Parathyroid adenoma (tissue), 2 donors: ENCODE measurements around the gene CAMKMT.

Experiments used
- H2AFZ ChIP-seq: fragments of 300-600 bp; sonication (generic); one replicate; pipeline ENCODE4 v1.7.0; 2017; ENCODE audit warnings: antibody characterized with exemption, mild to moderate bottlenecking
- H3K27ac ChIP-seq: fragments of 300-600 bp; sonication (generic); one replicate; pipeline ENCODE4 v1.7.0; 2017
- H3K27me3 ChIP-seq: fragments of 300-600 bp; sonication (generic); one replicate; pipeline ENCODE4 v1.7.0; 2017; ENCODE audit warnings: low read length; ENCODE audit not compliant: control insufficient read depth, insufficient read depth
- H3K36me3 ChIP-seq: fragments of 300-600 bp; sonication (generic); one replicate; pipeline ENCODE4 v1.7.0; 2017; ENCODE audit warnings: low read length; ENCODE audit not compliant: control insufficient read depth, insufficient read depth
- H3K4me1 ChIP-seq: fragments of 300-600 bp; sonication (generic); one replicate; pipeline ENCODE4 v1.7.0; 2017; ENCODE audit warnings: control low read depth
- H3K4me2 ChIP-seq: fragments of 300-600 bp; sonication (generic); one replicate; pipeline ENCODE4 v1.7.0; 2017; ENCODE audit warnings: low read length
- H3K4me3 ChIP-seq: fragments of 300-600 bp; sonication (generic); one replicate; pipeline ENCODE4 v1.7.0; 2017; ENCODE audit warnings: low read depth, low read length
- H3K79me2 ChIP-seq: fragments of 300-600 bp; sonication (generic); one replicate; pipeline ENCODE4 v1.7.0; 2017; ENCODE audit warnings: control low read depth
- H3K9ac ChIP-seq: fragments of 300-600 bp; sonication (generic); one replicate; pipeline ENCODE4 v1.7.0; 2017; ENCODE audit warnings: mild to moderate bottlenecking
- H3K9me3 ChIP-seq: fragments of 300-600 bp; sonication (generic); one replicate; pipeline ENCODE4 v1.7.0; 2017; ENCODE audit warnings: low read length; ENCODE audit not compliant: control insufficient read depth
- TF ChIP-seq, protein P1 (sequence below): fragments of 300-600 bp; sonication (generic); IDR thresholded peaks from one replicate; pipeline ENCODE4 v1.7.0; 2017; ENCODE audit warnings: antibody characterized with exemption, mild to moderate bottlenecking
- donor health status: primary hyperparathyroidism.

Gene CAMKMT

DNA sequence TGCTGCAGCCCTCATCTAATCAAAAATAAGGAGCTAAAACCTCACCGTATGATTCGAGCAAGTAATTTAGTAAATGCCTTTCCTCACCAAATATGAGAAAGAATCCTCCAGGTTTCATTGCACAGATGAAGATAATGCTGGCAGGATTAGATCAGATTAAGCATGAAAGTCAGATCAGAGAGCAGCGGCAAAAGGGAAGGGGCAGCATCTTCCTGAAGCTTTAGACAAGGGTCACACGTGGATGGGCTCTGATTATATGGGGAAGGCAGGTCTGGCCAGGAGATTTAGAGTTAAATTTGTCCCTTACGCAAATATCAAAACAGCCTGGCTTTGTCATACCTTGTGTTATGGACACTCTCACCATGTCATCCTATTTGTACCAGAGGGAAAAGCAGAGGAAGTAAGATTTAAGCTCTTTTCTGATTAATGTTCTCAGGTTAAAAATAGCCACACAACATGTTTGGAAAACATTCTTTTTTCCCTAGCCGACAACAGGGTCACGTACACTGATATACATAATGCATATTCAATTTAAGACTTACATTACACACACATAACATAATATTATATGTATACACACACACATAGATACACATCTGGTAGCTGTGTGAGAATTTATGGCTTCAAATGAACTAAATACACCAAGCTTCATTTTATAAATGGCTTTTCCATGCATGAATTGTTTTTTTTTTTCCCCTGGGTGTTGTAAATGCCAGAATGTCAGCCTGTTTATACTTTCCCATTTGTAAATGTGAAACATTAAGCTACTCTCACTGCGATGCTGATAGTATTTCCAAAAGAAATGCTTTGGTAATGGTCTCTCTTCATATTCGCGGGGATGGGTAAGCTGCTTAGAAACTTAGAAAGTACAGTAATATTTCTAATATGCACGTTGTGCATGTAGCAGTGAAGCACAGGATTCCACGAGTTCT lies 383.5 kb downstream of the CAMKMT start:
- Histone ChIP-seq H3K27ac (no peak overlapping the region), H3K4me1 (peaks cover 8% of the 10 kb centered on the region), H2AFZ (no peak overlapping the region), H3K9me3 (no peaks in the 10 kb centered on the region), H3K79me2 (no peaks in the 10 kb centered on the region), H3K4me2 (no peak overlapping the region), H3K27me3 (no peaks in the 10 kb centered on the region), H3K36me3 (no peaks in the 10 kb centered on the region), H3K9ac (no peak overlapping the region), H3K4me3 (no peak overlapping the region)
- TF ChIP-seq, protein P1, sequence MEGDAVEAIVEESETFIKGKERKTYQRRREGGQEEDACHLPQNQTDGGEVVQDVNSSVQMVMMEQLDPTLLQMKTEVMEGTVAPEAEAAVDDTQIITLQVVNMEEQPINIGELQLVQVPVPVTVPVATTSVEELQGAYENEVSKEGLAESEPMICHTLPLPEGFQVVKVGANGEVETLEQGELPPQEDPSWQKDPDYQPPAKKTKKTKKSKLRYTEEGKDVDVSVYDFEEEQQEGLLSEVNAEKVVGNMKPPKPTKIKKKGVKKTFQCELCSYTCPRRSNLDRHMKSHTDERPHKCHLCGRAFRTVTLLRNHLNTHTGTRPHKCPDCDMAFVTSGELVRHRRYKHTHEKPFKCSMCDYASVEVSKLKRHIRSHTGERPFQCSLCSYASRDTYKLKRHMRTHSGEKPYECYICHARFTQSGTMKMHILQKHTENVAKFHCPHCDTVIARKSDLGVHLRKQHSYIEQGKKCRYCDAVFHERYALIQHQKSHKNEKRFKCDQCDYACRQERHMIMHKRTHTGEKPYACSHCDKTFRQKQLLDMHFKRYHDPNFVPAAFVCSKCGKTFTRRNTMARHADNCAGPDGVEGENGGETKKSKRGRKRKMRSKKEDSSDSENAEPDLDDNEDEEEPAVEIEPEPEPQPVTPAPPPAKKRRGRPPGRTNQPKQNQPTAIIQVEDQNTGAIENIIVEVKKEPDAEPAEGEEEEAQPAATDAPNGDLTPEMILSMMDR: no peak

DNA sequence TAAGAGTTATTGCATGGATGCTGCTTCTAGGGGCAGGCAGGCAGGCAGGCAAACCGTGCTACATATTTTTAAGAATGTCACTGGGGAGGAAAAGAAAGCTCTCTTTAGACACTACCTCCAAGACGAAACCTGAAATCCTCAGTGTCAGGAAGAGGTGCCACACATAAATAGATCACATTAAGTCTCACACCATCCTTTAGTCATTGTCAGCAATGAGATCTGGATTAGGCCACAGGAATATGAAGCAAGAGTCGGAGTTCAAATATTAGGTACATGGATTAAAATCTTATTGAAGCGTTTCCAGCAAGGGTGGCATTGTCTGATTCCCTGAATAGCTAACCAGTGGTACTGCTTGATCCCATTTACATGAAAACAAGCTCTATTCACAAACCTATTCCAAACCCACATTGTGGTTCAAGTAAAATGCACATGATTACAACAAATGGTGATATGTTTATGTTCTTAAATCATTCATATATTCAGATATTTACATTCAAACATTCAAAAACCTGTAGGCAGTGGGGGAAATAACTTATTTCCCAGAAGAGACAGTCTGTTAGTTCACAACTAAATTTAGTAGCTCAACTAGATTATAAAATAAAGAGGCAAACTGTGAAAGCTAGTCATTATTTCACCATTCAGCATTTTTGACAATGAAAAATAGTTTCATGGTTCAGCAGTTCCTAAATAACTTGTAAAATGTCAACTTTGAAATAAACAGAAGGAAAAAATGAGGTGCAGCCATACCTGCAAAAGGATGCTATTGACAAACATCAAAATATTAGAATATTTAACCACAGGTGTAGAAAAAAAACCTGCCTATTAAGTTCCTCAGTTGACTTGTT lies 384.4 kb downstream of the CAMKMT start:
- TF ChIP-seq, protein P1: no peak
- H3K27ac ChIP-seq: no peak overlapping the region
- no peaks in the 10 kb centered on the region for H3K27me3 ChIP-seq
- H3K9me3 ChIP-seq: no peaks in the 10 kb centered on the region
- no peak overlapping the region for H3K9ac ChIP-seq
- peaks cover 4% of the 10 kb centered on the region for H3K4me1 ChIP-seq
- no peak overlapping the region for H3K4me2 ChIP-seq
- no peaks in the 10 kb centered on the region for H3K36me3 ChIP-seq
- H3K4me3 ChIP-seq: no peak overlapping the region
- H2AFZ ChIP-seq: no peak overlapping the region
- H3K79me2 ChIP-seq: no peaks in the 10 kb centered on the region

DNA sequence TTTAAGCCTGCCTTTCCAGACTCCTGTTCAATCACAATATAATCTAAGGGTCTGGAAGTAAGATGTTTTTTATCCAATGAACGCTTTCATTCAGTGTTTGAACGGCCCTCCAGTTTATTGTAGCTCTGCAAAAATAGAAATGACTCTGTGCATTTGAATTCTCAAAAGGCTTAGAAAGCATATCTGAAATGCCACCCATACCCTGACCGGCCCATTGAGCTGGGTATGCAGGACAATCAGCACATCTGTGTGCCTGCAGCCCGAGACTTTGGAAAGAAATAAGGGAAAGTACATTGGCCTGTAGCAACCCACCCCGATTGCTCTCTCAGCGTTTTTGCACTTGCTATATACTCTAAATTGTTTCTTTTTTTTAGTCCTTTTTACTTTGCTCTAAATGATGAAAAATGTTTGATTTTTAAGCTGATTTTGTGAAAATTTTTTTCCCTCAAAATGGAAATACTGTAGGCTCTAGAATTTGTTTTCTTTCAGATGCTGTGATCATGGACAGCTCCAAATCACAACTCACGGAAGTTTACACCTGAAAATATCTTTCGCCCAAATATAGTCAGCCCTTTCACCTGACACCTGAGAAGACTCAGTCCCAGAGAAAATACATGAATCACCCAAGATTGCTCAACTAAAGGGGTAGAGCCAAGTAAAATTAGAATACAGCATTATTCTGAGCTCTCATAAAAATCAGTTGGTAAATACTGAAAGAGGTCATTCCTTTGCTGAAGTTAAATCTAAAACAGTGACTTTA lies 385.3 kb downstream of the CAMKMT start:
- TF ChIP-seq, protein P1: no peak
- H3K36me3 ChIP-seq: no peaks in the 10 kb centered on the region
- peaks cover 4% of the 10 kb centered on the region for H3K4me1 ChIP-seq
- H3K9me3 ChIP-seq: no peaks in the 10 kb centered on the region
- no peak overlapping the region for H3K4me3 ChIP-seq
- no peak overlapping the region for H3K9ac ChIP-seq
- H3K79me2 ChIP-seq: no peaks in the 10 kb centered on the region
- no peak overlapping the region for H3K27ac ChIP-seq
- no peaks in the 10 kb centered on the region for H3K27me3 ChIP-seq
- no peak overlapping the region for H3K4me2 ChIP-seq
- H2AFZ ChIP-seq: no peak overlapping the region

DNA sequence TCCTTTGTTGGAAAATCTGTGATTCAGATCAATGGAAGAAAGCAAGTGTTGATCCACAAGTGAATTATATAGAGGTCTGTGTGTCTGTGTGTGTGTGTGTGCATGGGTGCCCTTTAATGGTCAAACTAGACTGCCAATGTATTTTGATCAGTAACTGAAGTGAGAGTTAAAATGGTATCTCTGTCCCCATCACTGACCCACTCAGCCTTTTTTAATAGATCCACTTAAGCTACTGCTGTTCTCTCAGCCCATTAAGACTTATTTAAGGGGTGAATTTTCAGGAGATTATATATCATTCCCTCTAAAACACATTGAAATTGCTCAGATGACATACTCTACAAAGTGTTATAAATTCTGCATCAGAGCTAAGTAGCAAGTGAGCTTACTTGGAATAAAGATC lies 386.0 kb downstream of the CAMKMT start:
- Histone ChIP-seq H3K27ac (no peak overlapping the region), H3K36me3 (no peaks in the 10 kb centered on the region), H3K9ac (no peak overlapping the region), H3K4me2 (no peak overlapping the region), H2AFZ (no peak overlapping the region), H3K4me1 (peaks cover 4% of the 10 kb centered on the region), H3K27me3 (no peaks in the 10 kb centered on the region), H3K9me3 (no peaks in the 10 kb centered on the region), H3K4me3 (no peak overlapping the region), H3K79me2 (no peaks in the 10 kb centered on the region)
- TF ChIP-seq, protein P1: no peak
